Hematopoietic multipotent progenitor cell treated with erythropoietin and hydrocortisone succinate and interleukin-3 and kit ligand, for 15 days (in vitro differentiated cells): ENCODE measurements around the gene BZW1.
A peak's percentile ranks its signal among the peaks of the same experiment; 100 is the strongest.
"Not testable (repeated sequence)": the region's sequence is repeated elsewhere in the genome, so short reads cannot be mapped to it uniquely, and the experiment has no call there.

Experiments
- DNase-seq: peaks from one replicate; pipeline ENCODE4 v3.0.0-alpha.2; 2015; ENCODE audit warnings: low spot score

The BZW1 gene

DNA sequence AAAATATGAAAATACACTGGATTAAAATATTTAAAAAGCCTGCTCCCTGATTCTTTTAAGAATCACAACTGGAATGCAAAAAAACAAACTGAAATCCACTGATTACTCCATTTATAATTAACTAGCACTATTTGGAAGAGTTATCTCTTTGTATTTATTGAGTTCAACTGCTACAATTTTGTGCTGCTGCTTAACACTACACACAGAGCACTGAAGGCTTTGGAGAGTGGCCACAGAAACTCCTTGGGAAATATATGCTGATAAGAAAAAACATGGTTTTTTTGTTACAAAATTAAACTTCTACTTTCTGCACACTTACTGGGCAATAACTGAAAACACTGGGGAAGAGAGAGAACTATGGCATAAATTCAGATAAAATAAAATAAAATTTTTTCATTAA, 19.8 kb upstream of the BZW1 start:
- DNase-seq: no peak

DNA sequence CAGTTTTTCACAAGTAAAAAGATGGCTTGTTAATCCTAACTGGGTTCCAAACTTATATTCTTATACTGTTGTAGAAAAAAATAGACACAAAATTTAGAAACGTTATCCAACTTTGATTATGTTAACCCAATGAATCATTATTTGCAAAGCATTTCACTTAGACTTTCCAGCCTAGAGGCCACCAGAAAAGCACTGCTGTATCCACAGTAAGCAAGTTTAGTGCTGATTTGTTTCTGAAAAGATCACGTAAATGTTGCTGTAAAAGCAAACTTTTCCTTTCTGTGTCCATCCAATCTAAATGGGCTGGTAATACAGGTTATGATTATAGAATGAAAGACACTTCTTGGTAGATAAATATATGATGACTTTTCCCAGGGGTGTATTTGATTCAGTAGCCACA, 17.6 kb upstream of the BZW1 start:
- no peak for DNase-seq

DNA sequence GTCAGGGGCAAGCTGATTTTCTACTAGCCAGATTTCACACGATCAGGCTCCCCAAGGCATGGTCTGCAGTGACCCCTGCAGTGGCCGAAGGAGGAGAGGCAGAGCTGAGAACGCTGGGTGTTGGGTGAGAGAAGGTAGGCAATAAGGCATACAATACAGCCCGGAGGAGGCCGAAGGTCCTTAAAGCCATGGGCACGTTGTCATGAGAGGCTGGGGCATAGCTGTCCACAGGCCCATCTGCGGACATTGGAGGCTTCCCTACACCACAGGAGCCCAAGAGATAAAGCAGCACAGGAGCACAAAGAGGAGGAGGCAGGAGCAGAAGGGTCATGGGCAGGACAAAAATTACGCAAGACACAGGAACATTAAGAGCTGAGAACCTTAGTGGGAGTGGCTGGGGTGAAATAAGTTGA, 16.7 kb upstream of the BZW1 start:
- DNase-seq: no peak

DNA sequence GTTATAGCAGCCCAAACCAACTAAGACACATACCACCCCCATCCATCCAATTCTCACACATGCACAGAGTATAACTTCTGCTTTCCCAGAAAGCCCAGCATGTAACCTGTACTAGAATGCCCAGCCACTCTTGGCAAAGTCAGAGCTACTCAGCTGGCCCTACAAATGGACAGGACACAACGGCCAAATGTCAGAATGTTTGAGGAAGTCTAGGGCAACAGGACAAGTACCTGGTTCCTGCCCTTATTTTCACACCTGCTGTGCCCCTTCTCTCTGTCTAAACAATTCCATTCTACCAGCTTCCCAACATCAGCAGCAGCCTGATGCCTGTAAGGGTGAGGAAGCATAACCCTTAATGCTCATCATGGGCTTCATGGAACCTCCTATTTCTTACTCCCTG, 15.1 kb upstream of the BZW1 start:
- DNase-seq: no peak

DNA sequence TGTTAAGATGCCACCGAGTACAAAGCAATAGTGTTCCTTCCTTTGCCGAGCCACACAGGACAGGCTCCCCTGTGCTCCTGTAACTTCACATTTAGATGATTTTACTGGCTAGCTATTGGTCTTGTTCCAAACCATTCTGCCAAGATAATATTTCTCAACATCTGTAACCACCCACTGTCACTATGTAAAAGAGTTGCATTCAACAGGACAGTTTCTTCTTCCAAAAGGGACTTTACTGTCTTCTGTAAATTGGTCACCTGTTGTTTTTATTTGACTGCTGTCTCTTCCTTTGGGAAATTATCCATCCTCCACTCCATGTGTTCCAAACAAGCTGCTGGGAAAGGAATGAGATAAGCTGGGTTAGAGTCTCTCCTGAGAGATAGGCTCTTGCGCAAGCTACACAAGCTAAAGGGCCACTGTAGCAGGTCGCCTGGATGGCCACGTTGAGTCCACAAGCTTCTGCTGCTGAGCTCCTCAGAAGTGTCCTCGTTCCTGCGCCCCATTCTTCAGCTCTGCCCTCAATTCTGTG, 14.4 kb upstream of the BZW1 start:
- DNase-seq: no peak

DNA sequence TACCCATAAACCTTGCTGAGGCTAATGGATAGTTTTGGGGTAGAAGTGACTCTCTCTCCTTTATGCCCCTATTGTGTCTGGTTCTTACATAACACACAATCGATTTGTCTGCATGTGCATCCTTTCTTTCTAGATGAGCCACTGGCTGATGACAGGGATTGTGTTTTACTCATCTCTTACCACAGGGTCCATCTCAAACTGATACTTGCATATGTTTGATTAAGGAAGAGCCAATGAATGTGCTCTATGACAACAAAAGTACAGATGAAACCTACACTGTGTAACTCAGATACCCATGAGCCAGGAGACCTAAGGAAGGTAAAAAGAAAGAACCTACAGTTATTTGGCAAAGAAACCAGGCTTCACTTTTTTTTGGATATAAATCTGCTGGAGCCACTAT, 13.2 kb upstream of the BZW1 start:
- DNase-seq: no peak

DNA sequence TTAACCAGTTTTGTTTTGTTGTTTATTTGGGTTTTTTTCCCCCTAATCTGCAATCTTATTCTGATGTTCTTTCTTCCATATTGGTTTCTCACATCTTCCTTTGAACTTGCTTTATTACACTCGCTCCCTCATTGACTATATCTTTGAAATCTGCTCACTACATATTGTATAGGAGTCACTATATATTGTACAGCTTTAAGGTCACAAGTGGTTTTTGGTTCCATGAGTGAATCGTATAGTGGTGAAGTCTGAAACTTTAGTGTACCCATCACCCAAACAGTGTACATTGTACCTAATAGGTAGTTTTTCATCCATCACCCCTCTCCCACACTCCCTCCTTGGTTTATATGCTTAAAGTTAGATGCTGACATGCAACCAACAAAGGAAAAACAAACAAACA, 11.3 kb upstream of the BZW1 start:
- no peak for DNase-seq

DNA sequence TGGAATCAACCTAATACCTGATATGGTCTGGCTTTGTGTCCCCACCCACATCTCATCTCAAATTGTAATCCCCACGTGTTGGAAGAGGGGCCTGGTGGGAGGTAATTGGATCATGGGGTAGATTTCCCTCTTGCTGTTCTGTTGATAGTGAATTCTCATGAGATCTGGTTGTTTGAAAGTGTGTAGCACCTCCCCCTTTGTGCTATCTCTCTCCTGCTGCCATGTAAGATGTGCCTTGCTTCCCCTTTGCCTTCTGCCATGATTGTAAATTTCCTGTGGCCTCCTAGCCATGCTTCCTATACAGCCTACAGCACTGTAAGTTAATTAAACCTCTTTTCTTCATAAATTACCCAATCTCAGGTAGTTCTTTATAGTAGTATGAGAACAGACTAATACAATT, 10.3 kb upstream of the BZW1 start:
- not testable (repeated sequence) for DNase-seq

DNA sequence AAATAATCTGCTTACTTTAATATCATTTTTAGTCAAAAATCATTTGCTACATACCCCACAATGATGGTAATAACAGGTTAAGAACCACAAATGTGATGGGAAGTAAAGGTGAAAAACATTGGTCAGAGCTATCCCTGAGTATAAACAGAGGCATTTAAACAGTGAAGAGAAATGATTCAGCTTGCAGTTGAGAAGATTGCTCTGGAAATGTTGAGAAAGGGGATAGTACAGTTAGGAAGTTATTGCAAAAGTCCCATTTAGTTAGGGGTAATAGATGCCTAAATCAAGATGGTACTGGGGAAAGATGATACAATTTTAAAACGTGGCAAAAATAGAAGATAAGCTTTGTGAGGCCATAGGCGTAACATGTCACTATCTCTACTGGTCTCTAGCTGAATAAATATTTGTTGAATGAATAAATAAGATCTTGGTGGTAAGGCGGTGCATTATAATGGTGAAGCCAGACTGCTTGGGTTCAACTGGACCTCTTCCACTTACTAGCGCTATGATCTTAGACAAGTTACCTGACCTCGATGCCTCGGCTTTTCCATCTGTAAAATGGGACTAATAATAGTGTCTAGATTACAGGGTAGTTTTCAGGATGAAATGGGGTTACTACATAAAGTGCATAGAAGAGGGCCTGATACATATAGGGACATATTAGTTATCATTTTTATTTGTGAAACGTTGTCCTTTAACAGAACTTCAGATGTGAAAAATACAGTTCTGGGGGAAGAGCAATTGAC, 2.0 kb upstream of the BZW1 start:
- DNase-seq: no peak

DNA sequence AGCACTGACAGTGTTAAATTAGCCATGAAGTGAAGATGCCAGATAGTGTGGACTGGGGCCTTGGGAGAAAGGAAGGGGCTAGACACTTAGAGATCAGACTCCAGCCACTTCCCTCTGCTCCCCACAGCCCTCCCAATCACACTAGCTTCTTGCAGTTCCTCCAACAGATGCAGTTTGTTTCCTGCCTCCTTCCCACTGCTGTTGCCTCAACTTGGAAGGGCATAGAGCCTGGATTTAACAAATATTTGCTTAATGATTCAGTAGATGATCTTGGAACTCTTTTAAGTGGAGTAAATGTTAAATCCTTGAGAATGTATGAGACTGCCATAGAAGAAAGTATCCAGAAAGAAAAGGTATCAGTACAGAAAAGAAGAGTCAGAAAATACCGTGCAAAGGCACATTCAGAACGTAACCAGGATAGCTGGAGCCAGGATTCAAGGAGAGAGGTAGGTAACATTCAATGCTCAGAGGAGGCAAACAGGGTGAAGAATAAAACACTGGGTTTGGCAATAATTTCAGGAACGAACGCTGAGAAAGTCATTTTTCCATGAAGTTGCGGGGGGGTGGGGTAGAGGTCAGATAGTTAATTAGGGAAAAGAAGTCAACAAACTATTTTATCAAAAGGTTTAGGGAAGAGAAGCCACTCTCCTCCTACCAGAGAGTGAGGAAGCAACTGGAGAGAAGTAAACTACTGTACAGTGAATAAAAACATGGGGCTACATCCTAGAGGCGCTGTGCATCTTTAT, 1.3 kb upstream of the BZW1 start:
- no peak for DNase-seq

DNA sequence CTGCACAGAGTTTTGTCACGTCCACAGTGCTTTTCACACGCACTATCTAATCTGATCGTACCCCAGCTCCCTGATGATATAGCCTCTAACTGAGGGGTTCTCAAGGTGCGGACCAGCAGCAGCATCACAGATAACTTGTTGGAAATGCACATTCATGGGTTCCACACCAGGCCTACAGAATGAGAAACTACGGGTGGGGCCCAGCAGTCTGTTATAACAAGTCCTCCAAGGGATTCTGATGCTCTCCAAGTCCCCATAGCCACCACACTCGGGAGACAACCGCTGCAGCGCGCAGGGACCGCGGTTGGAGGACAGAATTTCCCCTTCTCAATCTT, 745 bp upstream of the BZW1 start:
- no peak for DNase-seq

DNA sequence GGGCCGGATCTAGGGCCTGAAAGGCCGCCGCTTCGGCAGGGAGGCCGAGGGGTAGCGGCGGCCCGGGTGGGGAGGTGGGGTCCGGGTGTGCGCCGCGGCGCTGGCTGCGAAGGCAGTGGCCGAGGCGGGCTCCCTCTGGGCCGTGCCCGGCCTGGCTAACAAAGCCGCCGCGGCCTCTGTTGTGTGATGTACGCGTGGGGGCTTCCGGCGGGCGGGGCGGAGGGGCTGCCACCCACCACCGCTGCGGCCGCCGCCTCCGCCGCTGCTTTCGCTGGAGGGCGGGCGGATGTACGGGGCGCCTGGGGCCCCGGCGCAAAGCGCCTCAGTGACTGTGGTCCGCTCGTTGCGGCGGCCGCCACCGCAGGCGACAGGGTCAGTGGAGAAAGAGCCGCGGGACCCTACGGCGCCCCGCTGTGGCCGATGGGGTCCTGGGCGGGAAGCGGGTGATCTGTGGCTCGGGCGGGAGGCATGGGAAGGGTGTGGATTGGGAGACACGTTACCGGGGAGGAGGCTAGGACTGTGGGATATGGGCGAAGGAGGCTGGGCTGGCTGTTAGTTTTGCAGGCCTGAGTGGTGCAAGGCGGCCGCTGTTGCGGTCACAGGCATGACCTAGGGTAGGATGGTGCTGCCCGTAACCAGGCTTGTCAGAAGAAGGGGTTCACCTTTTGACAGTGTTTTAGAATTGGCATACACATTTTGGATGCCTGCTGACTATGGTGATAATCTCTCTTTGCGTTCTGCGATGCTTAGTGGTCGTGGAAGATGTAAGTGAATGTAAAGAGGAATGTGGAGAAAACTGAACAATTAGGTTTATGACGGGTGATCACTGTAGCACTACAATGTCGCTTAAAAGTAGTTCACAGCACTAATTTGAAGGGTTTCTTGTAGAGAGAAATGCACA, 662 bp downstream of the BZW1 start:
- peak; percentile 59 for DNase-seq

DNA sequence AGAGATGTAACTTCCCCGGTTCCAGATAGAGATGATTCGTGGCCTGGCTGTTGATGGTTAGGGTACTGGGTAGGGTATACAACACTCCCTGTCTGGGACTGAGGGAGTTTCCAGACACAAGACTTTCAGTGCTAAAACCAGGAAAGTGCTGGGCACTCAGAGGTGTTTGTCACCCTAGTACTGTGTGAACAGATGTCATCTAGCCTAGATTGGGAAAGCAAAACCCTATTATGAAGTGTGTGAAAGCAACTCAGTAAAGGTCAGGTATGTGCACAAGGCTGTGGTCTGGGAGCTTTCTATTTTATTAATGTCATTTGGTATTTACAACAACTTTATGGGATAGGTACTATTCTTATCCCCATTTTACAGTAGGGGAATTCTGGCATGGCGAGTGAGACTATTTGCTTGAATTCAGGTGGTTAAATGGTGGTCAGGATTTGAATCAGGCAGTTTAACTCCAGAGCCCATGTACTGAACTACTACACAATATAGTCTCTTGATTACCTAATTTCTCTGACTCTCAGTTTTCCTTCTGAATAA, 2.6 kb downstream of the BZW1 start:
- no peak for DNase-seq

DNA sequence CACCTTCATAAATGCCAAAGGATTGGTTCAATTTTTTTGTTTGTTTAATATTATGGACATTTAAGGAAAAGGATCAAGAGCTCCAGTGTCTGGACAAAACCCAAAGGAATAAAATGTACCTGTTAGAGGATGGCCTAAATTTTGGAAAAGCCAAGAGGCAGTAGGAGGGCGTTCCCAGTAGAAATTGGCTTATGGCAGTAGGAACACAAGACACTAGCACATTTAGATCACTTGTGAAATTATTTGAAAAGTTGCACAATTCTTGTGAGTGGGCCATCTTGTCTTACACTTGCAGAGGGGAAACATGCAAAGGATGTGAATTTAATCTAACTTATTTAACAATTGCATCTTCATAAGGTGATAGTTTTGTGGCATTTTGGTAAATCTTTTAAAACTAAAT, 3.2 kb downstream of the BZW1 start:
- DNase-seq: no peak

DNA sequence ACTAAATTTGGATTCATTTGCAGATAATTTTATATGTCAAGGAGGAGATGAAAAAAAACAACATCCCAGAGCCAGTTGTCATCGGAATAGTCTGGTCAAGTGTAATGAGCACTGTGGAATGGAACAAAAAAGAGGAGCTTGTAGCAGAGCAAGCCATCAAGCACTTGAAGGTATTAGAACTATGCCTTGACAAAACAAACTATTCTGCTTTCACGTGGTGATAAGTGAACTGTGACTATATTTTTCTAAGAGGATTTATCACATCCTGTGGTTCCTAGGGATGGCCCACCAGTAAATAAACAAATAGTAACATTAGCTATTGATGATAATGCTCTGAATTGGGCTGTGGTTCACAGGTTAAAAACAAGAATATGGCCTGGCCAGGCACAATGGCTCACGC, 7.0 kb downstream of the BZW1 start:
- DNase-seq: not testable (repeated sequence)

DNA sequence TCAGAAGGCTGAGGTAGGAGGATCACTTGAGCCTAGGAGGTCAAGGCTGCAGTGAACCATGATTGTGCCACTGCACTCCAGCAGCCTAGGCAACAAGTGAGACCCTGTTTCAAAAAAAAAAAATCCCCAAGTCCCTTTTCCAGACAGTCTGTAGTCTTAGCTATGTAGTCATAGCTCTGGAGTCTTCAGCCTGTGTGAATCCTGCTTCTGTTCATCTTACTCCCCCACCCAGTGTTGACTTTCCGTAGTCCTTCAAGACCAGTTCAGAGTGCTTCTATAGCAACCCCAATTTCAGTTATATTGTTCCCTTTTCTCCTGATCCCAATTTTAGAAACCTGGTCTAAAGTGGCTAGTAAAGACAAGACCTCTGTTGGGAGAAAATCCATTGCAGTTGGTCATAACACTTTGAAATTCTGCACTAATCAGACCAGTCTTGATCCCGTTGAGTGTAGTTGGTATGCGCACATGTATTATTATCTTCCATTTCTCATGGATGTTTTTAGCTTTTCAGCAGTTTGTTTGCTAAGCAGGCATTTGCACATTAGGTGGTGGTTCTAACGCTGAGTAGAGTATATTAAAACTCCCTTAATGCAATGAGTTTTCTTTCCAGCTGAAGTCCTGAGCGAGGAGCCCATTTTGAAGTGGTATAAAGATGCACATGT, 9.0 kb downstream of the BZW1 start:
- DNase-seq: no peak

DNA sequence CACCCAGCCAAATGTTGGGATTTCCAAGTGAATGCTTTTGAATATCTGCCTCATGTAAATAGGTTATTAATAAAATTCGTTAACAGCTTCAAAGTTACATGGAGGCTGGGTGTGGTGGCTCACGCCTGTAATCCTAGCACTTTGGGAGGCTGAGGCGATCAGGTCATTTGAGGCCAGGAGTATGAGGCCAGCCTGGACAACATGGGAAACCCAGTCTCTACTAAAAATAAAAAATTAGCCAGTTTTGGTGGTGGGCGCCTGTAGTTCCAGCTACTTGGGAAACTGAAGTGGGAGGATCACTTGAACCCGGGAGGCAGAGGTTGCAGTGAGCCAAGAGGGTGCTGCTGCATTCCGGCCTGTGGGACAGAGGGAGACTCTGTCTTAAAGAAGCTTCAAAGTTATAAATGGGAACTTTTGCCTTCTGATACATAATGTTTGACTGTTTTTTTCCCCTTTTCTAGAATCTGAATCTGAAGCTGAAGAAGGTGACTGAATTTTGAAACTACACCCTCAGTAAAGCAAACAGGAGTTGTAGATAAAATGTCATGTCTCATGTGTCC, 10.1 kb downstream of the BZW1 start:
- DNase-seq: no peak

DNA sequence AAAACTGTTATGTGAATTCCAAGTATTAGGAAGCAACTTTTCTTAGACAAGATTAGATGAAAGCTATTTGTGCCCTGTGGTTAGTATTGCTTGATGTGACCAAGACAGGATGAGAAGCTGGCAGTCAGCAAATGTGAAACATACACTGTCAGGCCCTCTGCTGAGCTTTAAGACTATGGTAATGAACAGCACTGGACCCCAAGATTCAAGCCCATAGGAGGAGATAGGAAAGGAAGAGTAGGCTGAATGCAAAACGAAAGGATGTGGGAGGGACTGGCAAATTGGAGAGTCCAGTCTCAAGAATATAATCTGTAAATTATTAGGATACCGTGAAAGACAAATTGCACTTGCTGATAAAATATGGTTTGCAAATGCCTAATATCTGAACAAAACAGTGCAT, 16.4 kb downstream of the BZW1 start:
- no peak for DNase-seq

DNA sequence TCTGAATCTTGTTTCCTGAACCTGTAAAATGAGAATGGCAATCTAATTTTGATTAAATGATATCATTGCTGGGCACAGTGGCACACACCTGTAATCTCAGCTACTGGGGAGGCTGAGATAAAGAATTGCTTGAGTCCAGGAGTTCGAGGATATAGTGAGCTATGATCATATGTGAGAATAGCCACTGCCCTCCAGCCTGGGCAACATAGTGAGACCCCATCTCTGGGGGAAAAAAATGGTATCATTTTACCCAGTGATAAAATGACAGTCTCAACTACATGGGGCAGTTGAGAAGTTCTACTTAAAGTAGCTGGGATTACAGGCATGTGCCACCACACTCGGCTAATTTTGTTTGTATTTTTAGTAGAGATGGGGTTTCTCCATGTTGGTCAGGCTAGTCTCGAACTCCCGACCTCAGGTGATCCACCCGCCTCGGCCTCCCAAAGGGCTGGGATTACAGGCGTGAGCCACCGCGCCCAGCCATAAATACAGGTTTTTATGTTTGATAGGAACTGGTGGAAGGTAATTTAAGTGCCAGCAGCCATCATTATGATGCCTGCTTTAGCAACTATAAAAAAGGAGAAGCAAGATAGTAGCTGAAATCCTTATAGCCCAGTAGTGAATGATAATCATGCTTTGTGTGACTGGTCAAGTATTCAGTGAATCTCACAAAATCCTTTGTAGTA, 17.0 kb downstream of the BZW1 start:
- no peak for DNase-seq

DNA sequence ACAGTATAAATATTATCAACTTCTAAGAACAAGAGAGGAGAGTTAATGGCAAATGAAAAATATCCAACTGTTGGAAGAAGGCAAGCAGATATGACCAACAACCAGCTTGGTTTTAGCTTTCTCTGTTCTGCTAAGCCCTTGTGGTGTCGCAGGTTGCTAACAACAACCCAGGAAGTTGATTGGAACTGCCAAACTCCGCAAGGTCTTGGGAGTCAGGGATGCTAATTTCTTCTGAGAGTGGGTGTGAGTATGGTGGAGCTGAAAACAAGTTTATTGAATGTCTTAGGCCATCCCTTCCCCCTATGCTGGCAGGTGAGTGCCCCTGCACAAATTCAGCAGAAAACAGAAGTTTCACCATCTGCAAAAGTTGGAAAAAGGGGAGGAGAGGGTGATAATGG, 17.5 kb downstream of the BZW1 start:
- no peak for DNase-seq

DNA sequence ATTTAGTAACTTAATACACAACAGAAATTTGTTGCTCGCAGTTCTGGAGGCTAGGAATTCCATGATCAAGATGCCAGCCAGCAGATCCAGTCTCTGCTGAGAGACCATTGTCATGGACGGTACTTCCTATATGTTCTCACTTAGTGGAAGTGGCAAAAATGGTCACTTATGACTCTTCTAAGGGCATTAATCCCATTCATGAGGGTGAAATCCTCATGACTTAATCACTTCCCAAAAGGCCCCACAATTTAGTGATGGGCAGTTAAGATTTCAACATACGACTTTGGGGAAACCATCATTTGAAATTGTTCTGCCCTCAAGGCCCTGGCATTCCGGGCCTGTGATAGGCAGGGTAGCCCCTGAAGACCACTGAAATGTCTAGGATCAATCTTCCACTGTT, 23.0 kb downstream of the BZW1 start:
- no peak for DNase-seq
